Measurements from ENCODE around the gene LMF2.

The LMF2 gene

GRCh38 chr22:50463188-50463900, 44.2 kb downstream of the LMF2 start:
- TF ChIP-seq CTBP1 (IDR thresholded peaks at IDR 0.05; ENCODE audit: borderline replicate concordance) = no peak
- no peak for TF ChIP-seq FOXA1 (IDR thresholded peaks at IDR 0.05)
- TF ChIP-seq HDGF (IDR thresholded peaks at IDR 0.05; ENCODE audit: borderline replicate concordance) = no peak
- TF ChIP-seq ARNT (IDR thresholded peaks at IDR 0.05) = no peak
- no peak for TF ChIP-seq SP1 (IDR thresholded peaks at IDR 0.05)
- ChIA-PET CTCF (no interaction called here), POLR2A (no interaction called here)
- DNase-seq (ENCODE audit: extremely low spot score) = no peak

GRCh38 chr22:50461979-50462540, 45.4 kb downstream of the LMF2 start:
- ChIA-PET POLR2A (no interaction called here), CTCF (no interaction called here)
- no peak for TF ChIP-seq SP1 (IDR thresholded peaks at IDR 0.05)
- TF ChIP-seq ZNF384 (IDR thresholded peaks at IDR 0.05) = no peak
- TF ChIP-seq ELF4 (IDR thresholded peaks at IDR 0.05) = no peak
- TF ChIP-seq L3MBTL2 (conservative IDR thresholded peaks at IDR 0.05) = no peak
- no peak for TF ChIP-seq PKNOX1 (IDR thresholded peaks at IDR 0.05)
- no peak for TF ChIP-seq TARDBP (IDR thresholded peaks at IDR 0.05)
- TF ChIP-seq FOXK2 (IDR thresholded peaks at IDR 0.05) = no peak
- TF ChIP-seq FOXA1 (IDR thresholded peaks at IDR 0.05) = no peak
- no peak for TF ChIP-seq BHLHE40 (IDR thresholded peaks at IDR 0.05; ENCODE audit: borderline replicate concordance)
- no peak for TF ChIP-seq NFRKB (IDR thresholded peaks at IDR 0.05)
- no peak for TF ChIP-seq LEF1 (IDR thresholded peaks at IDR 0.05; ENCODE audit: borderline replicate concordance)
- no peak for TF ChIP-seq HDGF (IDR thresholded peaks at IDR 0.05; ENCODE audit: borderline replicate concordance)
- no peak for TF ChIP-seq SUZ12 (IDR thresholded peaks at IDR 0.05)
- TF ChIP-seq ARNT (IDR thresholded peaks at IDR 0.05) = no peak
- DNase-seq (ENCODE audit: extremely low spot score) = no peak

- ChIA-PET CTCF (no interaction called here), POLR2A (interaction anchor here (1.4 kb wide), 1 partner anchor 12 kb away, joined by 4 read pairs; no protein-coding TSS in a partner anchor)
- DNase-seq (ENCODE audit: extremely low spot score) = no peak
- TF ChIP-seq FOXK2 (IDR thresholded peaks at IDR 0.05) = no peak
- no peak for TF ChIP-seq FOXA1 (IDR thresholded peaks at IDR 0.05)
- no peak for TF ChIP-seq FOXM1 (IDR thresholded peaks at IDR 0.05; ENCODE audit: borderline replicate concordance)
These were observed 46.0 kb downstream of the LMF2 start for GRCh38 chr22:50461536-50461935.

- TF ChIP-seq BHLHE40 (IDR thresholded peaks at IDR 0.05; ENCODE audit: borderline replicate concordance) (no peak), L3MBTL2 (conservative IDR thresholded peaks at IDR 0.05) (no peak), ELF4 (IDR thresholded peaks at IDR 0.05) (no peak), NFRKB (IDR thresholded peaks at IDR 0.05) (no peak), TARDBP (IDR thresholded peaks at IDR 0.05) (no peak), FOXA1 (IDR thresholded peaks at IDR 0.05) (no peak), CTBP1 (IDR thresholded peaks at IDR 0.05; ENCODE audit: borderline replicate concordance) (no peak), HDGF (IDR thresholded peaks at IDR 0.05; ENCODE audit: borderline replicate concordance) (no peak), FOXK2 (IDR thresholded peaks at IDR 0.05) (no peak), ARNT (IDR thresholded peaks at IDR 0.05) (no peak), LEF1 (IDR thresholded peaks at IDR 0.05; ENCODE audit: borderline replicate concordance) (no peak), SP1 (IDR thresholded peaks at IDR 0.05) (no peak), FOXM1 (IDR thresholded peaks at IDR 0.05; ENCODE audit: borderline replicate concordance) (no peak), SUZ12 (IDR thresholded peaks at IDR 0.05) (no peak), PKNOX1 (IDR thresholded peaks at IDR 0.05) (no peak), ZNF384 (IDR thresholded peaks at IDR 0.05) (no peak)
- POLR2A ChIA-PET = interaction anchor here (1.4 kb wide), 1 partner anchor 13 kb away, joined by 4 read pairs; no protein-coding TSS in a partner anchor
- no peak for DNase-seq (ENCODE audit: extremely low spot score)
- CTCF ChIA-PET = no interaction called here
These were observed 46.6 kb downstream of the LMF2 start for GRCh38 chr22:50460938-50461337.

- ChIA-PET POLR2A (no interaction called here), CTCF (no interaction called here)
- no peak for DNase-seq (ENCODE audit: extremely low spot score)
- TF ChIP-seq SP1 (IDR thresholded peaks at IDR 0.05) (no peak), NFRKB (IDR thresholded peaks at IDR 0.05) (no peak), FOXM1 (IDR thresholded peaks at IDR 0.05; ENCODE audit: borderline replicate concordance) (no peak), TARDBP (IDR thresholded peaks at IDR 0.05) (no peak), ARNT (IDR thresholded peaks at IDR 0.05) (no peak), FOXK2 (IDR thresholded peaks at IDR 0.05) (no peak), PKNOX1 (IDR thresholded peaks at IDR 0.05) (no peak), SUZ12 (IDR thresholded peaks at IDR 0.05) (no peak), LEF1 (IDR thresholded peaks at IDR 0.05; ENCODE audit: borderline replicate concordance) (no peak), FOXA1 (IDR thresholded peaks at IDR 0.05) (no peak), CTBP1 (IDR thresholded peaks at IDR 0.05; ENCODE audit: borderline replicate concordance) (no peak)
These were observed 47.9 kb downstream of the LMF2 start for GRCh38 chr22:50459496-50460140.

- CTCF ChIA-PET = no interaction called here
- TF ChIP-seq CTBP1 (IDR thresholded peaks at IDR 0.05; ENCODE audit: borderline replicate concordance) = no peak
- no peak for TF ChIP-seq L3MBTL2 (conservative IDR thresholded peaks at IDR 0.05)
- no peak for TF ChIP-seq FOXM1 (IDR thresholded peaks at IDR 0.05; ENCODE audit: borderline replicate concordance)
- DNase-seq (ENCODE audit: extremely low spot score) = no peak
- POLR2A ChIA-PET = no interaction called here
These were observed 48.5 kb downstream of the LMF2 start for GRCh38 chr22:50459016-50459415.
